Natural killer cell (primary cell): ENCODE measurements around the gene ZBTB46. TPM values are rescaled to one million over a fixed set of nuclear protein-coding genes. Genes with fewer than 3 reads are reported as not detected.

Experiments used
- ATAC-seq, 3 donors: fragments of 150-1000 bp in 2 of 3; fragments of 200-7000 bp in 1 of 3; cut with Tn5 transposase; 1 replicate in 1 of 3; 2 replicates in 2 of 3; pipeline ENCODE4 v1.10.0; 2021; ENCODE audit warnings: mild to moderate bottlenecking in 2 of 3, moderate library complexity in 2 of 3
- DNase-seq, 2 donors: peaks; one replicate each; pipeline versions ENCODE4 v3.0.0 to v3.0.0-alpha.2; 2013 to 2021; ENCODE audit warnings: mixed read lengths in 1 of 2
- H3K27ac ChIP-seq: one replicate; pipeline ENCODE4 v1.5.1; 2013; ENCODE audit warnings: mild to moderate bottlenecking, low read length
- H3K27me3 ChIP-seq: one replicate; pipeline ENCODE4 v1.6.1; 2013; ENCODE audit warnings: low read length; ENCODE audit not compliant: control insufficient read depth, insufficient read depth
- H3K36me3 ChIP-seq: one replicate; pipeline ENCODE4 v1.6.1; 2013; ENCODE audit warnings: low read length; ENCODE audit not compliant: control insufficient read depth, insufficient read depth
- H3K4me1 ChIP-seq: one replicate; pipeline ENCODE4 v1.6.1; 2013; ENCODE audit warnings: low read length; ENCODE audit not compliant: control insufficient read depth, insufficient read depth
- H3K4me3 ChIP-seq: one replicate; pipeline ENCODE4 v1.5.1; 2013; ENCODE audit warnings: low read length
- H3K9me3 ChIP-seq: one replicate; pipeline ENCODE4 v1.6.1; 2013; ENCODE audit warnings: low read length; ENCODE audit not compliant: control insufficient read depth, insufficient read depth
- H3K27ac Mint-ChIP-seq, 2 donors: one replicate each; pipeline ENCODE4 v1.8.0; 2022; ENCODE audit warnings: mild to moderate bottlenecking in 2 of 2, mixed read lengths in 2 of 2, moderate library complexity in 1 of 2
- H3K27me3 Mint-ChIP-seq, 2 donors: one replicate each; pipeline ENCODE4 v1.8.0; 2022; ENCODE audit warnings: low read depth in 2 of 2, mixed read lengths in 2 of 2
- H3K36me3 Mint-ChIP-seq: one replicate; pipeline ENCODE4 v1.8.0; 2022; ENCODE audit warnings: mixed read lengths
- H3K4me1 Mint-ChIP-seq, 2 donors: one replicate each; pipeline ENCODE4 v1.8.0; 2022; ENCODE audit warnings: mixed read lengths in 2 of 2
- H3K4me3 Mint-ChIP-seq: one replicate; pipeline ENCODE4 v1.8.0; 2022; ENCODE audit warnings: mild to moderate bottlenecking, moderate library complexity, mixed read lengths
- H3K9me3 Mint-ChIP-seq, 2 donors: one replicate each; pipeline ENCODE4 v1.8.0; 2022; ENCODE audit warnings: mixed read lengths in 2 of 2
- WGBS: methylation state at CpG from one replicate; pipeline ENCODE4 v1.1.7; 2013; ENCODE audit warnings: missing lambda C conversion rate; ENCODE audit not compliant: insufficient coverage; 5-methylcytosine and 5-hydroxymethylcytosine counted together
- intact Hi-C: fragments of 100-400 bp; cut with micrococcal nuclease; formaldehyde crosslinking; loops from one replicate; pipeline ENCODE4 v1.14.2; 2022
- total RNA-seq, 4 donors: library from RNA; stranded (reverse); fragments of 120-200 nt in 1 of 4; gene quantifications; one replicate each; pipeline versions ENCODE4 v1.2.3 to v1.2.4, GENCODE V29; 2013 to 2022
- TF ChIP-seq, protein P1 (sequence below): fragments of 200-600 bp; IDR thresholded peaks from one replicate; pipeline ENCODE4 v1.8.0; 2022; ENCODE audit warnings: antibody characterized with exemption

The ZBTB46 gene
- total RNA-seq, 3 donors from 2014 or later (not counting 1 experiment from before 2014, with no cell fraction given): 1.1 TPM

DNA sequence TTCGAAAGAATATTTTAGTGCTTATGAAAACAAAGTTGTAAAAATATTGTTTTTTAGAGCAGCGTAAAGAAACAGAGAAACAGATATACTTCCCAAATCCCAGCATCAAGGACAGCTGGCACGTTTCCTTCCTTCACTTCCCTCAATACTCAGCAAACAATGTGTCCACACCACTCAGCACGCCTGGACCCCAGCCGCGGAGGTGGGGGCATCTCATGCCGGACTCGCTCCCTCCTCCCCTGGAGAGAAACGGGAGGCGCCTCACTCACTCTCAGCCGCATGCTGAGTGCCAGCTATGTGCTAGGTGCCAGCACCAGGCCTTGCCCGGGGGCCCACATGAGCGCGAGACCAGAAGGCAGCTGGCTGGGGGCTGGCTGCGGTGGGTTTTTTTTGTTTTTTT is 56.8 kb downstream of the ZBTB46 start:
- Mint-ChIP-seq H3K27ac (no peak overlapping the region), H3K9me3 (no peaks in the 10 kb centered on the region), H3K36me3 (no peaks in the 10 kb centered on the region), H3K4me3 (no peak overlapping the region), H3K27me3 (no peaks in the 10 kb centered on the region), H3K4me1 (no peaks in the 10 kb centered on the region)
- Histone ChIP-seq H3K36me3 (no peaks in the 10 kb centered on the region), H3K4me3 (no peak overlapping the region), H3K27ac (no peak overlapping the region), H3K27me3 (no peaks in the 10 kb centered on the region), H3K4me1 (no peaks in the 10 kb centered on the region), H3K9me3 (no peaks in the 10 kb centered on the region)
- TF ChIP-seq, protein P1, sequence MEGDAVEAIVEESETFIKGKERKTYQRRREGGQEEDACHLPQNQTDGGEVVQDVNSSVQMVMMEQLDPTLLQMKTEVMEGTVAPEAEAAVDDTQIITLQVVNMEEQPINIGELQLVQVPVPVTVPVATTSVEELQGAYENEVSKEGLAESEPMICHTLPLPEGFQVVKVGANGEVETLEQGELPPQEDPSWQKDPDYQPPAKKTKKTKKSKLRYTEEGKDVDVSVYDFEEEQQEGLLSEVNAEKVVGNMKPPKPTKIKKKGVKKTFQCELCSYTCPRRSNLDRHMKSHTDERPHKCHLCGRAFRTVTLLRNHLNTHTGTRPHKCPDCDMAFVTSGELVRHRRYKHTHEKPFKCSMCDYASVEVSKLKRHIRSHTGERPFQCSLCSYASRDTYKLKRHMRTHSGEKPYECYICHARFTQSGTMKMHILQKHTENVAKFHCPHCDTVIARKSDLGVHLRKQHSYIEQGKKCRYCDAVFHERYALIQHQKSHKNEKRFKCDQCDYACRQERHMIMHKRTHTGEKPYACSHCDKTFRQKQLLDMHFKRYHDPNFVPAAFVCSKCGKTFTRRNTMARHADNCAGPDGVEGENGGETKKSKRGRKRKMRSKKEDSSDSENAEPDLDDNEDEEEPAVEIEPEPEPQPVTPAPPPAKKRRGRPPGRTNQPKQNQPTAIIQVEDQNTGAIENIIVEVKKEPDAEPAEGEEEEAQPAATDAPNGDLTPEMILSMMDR: no peak
- 91% methylated on average over 10 of the region's 15 CpGs for WGBS
- no peak for DNase-seq
- ATAC-seq: no peak
- intact Hi-C loops: no loop called here

DNA sequence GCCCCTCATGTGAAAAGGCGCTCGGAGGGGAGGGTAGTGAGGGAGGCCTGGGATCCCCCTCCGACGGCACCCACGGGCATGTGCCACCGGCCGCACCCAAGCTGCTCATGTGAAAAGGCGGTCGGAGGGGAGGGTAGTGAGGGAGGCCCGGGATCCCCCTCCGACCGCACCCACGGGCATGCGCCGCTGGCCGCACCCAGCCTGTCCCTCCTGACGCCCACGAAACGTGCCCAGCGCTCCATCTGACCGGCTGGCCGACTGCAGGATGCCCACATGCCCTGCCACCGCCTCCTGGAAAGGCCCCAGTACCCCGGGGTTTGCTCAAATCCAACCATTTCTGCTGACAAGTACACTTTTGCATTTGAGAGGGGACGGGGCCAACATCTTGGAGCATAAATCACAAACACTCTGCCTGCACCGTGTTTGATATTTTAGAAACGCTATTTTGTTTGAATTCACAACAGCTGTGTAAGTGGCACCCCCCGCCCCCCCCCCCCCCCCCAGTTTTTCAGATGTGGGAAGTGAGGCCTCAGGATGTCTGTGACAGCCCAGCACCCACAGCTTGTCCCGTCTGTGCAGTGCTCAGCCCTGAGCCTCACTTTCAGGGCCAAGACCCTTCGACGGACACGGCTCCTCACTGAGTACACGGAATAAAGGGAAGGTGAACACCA is 57.4 kb downstream of the ZBTB46 start:
- Mint-ChIP-seq H3K4me3 (no peak overlapping the region), H3K36me3 (no peaks in the 10 kb centered on the region), H3K4me1 (no peaks in the 10 kb centered on the region), H3K9me3 (no peaks in the 10 kb centered on the region), H3K27ac (no peak overlapping the region), H3K27me3 (no peaks in the 10 kb centered on the region)
- DNase-seq (no peak), ATAC-seq (no peak)
- Histone ChIP-seq H3K4me3 (no peak overlapping the region), H3K27ac (no peak overlapping the region), H3K27me3 (no peaks in the 10 kb centered on the region), H3K36me3 (no peaks in the 10 kb centered on the region), H3K9me3 (no peaks in the 10 kb centered on the region), H3K4me1 (no peaks in the 10 kb centered on the region)
- intact Hi-C loops: no loop called here
- WGBS: 88% methylated on average over 31 of the region's 33 CpGs
- TF ChIP-seq, protein P1: no peak

DNA sequence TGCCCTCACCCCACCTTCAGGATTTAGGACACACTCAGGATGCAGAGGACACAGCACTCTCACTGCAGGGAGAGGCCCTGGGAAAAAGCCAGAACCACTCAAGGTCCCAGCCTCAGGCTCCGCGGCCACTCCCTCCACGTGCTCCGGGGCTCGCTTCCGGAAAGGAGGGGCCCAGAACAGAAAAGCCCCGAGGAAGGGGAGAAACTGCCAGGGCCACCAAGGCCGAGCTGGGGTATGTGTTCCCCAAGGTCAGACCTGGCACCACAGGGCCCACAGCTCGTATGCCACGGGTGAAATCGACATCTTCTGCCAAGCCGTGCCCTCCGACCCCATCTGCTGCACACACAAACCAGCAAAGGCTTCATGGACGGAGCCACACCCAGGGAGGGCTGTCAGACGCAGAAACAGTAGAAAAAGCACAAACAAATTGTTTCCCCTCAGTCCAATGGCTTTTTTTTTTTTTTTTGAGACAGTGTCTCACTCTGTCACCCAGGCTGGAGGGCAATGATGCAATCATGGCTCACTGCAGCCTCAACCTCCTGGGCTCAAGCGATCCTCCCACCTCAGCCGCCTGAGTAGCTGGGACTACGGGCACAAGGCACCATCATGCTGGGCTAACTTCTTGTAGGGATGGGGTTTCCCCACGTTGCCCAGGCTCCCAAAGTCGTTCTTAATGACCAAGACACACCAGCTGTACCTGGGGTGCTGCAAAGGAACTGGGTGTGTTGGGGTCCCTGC is 58.1 kb downstream of the ZBTB46 start:
- Histone ChIP-seq H3K4me3 (no peak overlapping the region), H3K27ac (no peak overlapping the region), H3K27me3 (no peaks in the 10 kb centered on the region), H3K9me3 (no peaks in the 10 kb centered on the region), H3K4me1 (no peaks in the 10 kb centered on the region), H3K36me3 (no peaks in the 10 kb centered on the region)
- Mint-ChIP-seq H3K27me3 (no peaks in the 10 kb centered on the region), H3K4me3 (no peak overlapping the region), H3K4me1 (no peaks in the 10 kb centered on the region), H3K36me3 (no peaks in the 10 kb centered on the region), H3K27ac (no peak overlapping the region), H3K9me3 (no peaks in the 10 kb centered on the region)
- no peak for DNase-seq
- TF ChIP-seq, protein P1: no peak
- ATAC-seq: no peak
- intact Hi-C loops: no loop called here
- WGBS: 85% methylated on average over 20 of the region's 20 CpGs
